H9 (cell line): Measurements from ENCODE around the gene GPRC5D. TPM values are rescaled to one million over a fixed set of nuclear protein-coding genes. Genes with fewer than 3 reads are reported as not detected.

Experiments used
- DNase-seq: peaks from one replicate; pipeline ENCODE4 v3.0.0-alpha.2; 2017
- H2AFZ ChIP-seq: one replicate; pipeline ENCODE4 v1.6.1; 2013; ENCODE audit warnings: mild to moderate bottlenecking, low read length, control low read depth, moderate library complexity
- H2AK5ac ChIP-seq: 2 replicates; pipeline ENCODE4 v1.6.1; 2013; ENCODE audit warnings: low read length, control low read depth, mixed read lengths; ENCODE audit not compliant: insufficient read length
- H2BK120ac ChIP-seq: one replicate; pipeline ENCODE4 v1.6.1; 2013; ENCODE audit warnings: low read depth, mild to moderate bottlenecking, low read length, control low read depth, inconsistent platforms; ENCODE audit not compliant: poor library complexity, severe bottlenecking
- H2BK12ac ChIP-seq: 2 replicates; pipeline ENCODE4 v1.6.1; 2013; ENCODE audit warnings: low read length, control low read depth, mixed read lengths, low read depth; ENCODE audit not compliant: insufficient read length
- H2BK15ac ChIP-seq: 2 replicates; pipeline ENCODE4 v1.6.1; 2013; ENCODE audit warnings: low read depth, low read length, control low read depth
- H2BK20ac ChIP-seq: one replicate; pipeline ENCODE4 v1.6.1; 2013; ENCODE audit warnings: low read depth, mild to moderate bottlenecking, low read length, control low read depth, inconsistent platforms; ENCODE audit not compliant: poor library complexity, severe bottlenecking
- H2BK5ac ChIP-seq: 2 replicates; pipeline ENCODE4 v1.6.1; 2013; ENCODE audit warnings: low read length, control low read depth, mixed read lengths; ENCODE audit not compliant: insufficient read length
- H3K14ac ChIP-seq: 2 replicates; pipeline ENCODE4 v1.6.1; 2013; ENCODE audit warnings: low read length, control low read depth; ENCODE audit not compliant: insufficient read depth
- H3K18ac ChIP-seq: 2 replicates; pipeline ENCODE4 v1.6.1; 2013; ENCODE audit warnings: low read depth, mild to moderate bottlenecking, mixed read lengths, low read length, control low read depth; ENCODE audit not compliant: insufficient read length
- H3K23ac ChIP-seq: 2 replicates; pipeline ENCODE4 v1.6.1; 2013; ENCODE audit warnings: low read length, control low read depth, mixed read lengths, low read depth; ENCODE audit not compliant: insufficient read length
- H3K23me2 ChIP-seq: 2 replicates; pipeline ENCODE4 v1.6.1; 2013; ENCODE audit warnings: low read depth, mild to moderate bottlenecking, mixed read lengths, low read length, control low read depth; ENCODE audit not compliant: insufficient read length, poor library complexity, severe bottlenecking
- H3K27ac ChIP-seq: 2 replicates; pipeline ENCODE4 v1.5.1; 2013; ENCODE audit warnings: low read length, control low read depth, mixed read lengths, low read depth; ENCODE audit not compliant: insufficient read length
- H3K27me3 ChIP-seq: 2 replicates; pipeline ENCODE4 v1.6.1; 2013; ENCODE audit warnings: low read length, control low read depth, inconsistent platforms; ENCODE audit not compliant: insufficient read depth
- H3K4ac ChIP-seq: 2 replicates; pipeline ENCODE4 v1.6.1; 2013; ENCODE audit warnings: low read depth, mild to moderate bottlenecking, control low read depth, inconsistent platforms, low read length, moderate library complexity
- H3K4me1 ChIP-seq: 2 replicates; pipeline ENCODE4 v1.6.1; 2013; ENCODE audit warnings: low read length, control low read depth, inconsistent platforms; ENCODE audit not compliant: insufficient read depth
- H3K4me2 ChIP-seq: 2 replicates; pipeline ENCODE4 v1.6.1; 2013; ENCODE audit warnings: low read length, control low read depth, mixed read lengths; ENCODE audit not compliant: insufficient read length, insufficient read depth
- H3K56ac ChIP-seq: 2 replicates; pipeline ENCODE4 v1.6.1; 2013; ENCODE audit warnings: low read depth, mild to moderate bottlenecking, mixed read lengths, low read length, control low read depth; ENCODE audit not compliant: insufficient read length
- H3K79me1 ChIP-seq: 2 replicates; pipeline ENCODE4 v1.6.1; 2013; ENCODE audit warnings: low read depth, mild to moderate bottlenecking, moderate library complexity, low read length, control low read depth, inconsistent platforms; ENCODE audit not compliant: insufficient read depth, poor library complexity, severe bottlenecking
- H3K79me2 ChIP-seq: 2 replicates; pipeline ENCODE4 v1.6.1; 2013; ENCODE audit warnings: low read length, control low read depth, inconsistent platforms; ENCODE audit not compliant: insufficient read depth
- H3K9ac ChIP-seq: 2 replicates; pipeline ENCODE4 v1.6.1; 2013; ENCODE audit warnings: low read length, control low read depth, mixed read lengths; ENCODE audit not compliant: insufficient read length; ENCODE audit errors: extremely low read depth
- H3K9me3 ChIP-seq: one replicate; pipeline ENCODE4 v1.6.1; 2013; ENCODE audit warnings: low read depth, low read length, inconsistent platforms; ENCODE audit not compliant: control insufficient read depth
- H3T11ph ChIP-seq: one replicate; pipeline ENCODE4 v1.6.1; 2013; ENCODE audit warnings: mild to moderate bottlenecking, low read length, control low read depth, inconsistent platforms
- H4K20me1 ChIP-seq: one replicate; pipeline ENCODE4 v1.6.1; 2013; ENCODE audit not compliant: control insufficient read depth, insufficient read length, insufficient read depth
- H4K5ac ChIP-seq: 2 replicates; pipeline ENCODE4 v1.6.1; 2013; ENCODE audit warnings: low read depth, mild to moderate bottlenecking, mixed read lengths, low read length, control low read depth; ENCODE audit not compliant: insufficient read length
- H4K8ac ChIP-seq: replicated peaks from 2 replicates; pipeline ENCODE4 v1.6.1; 2013; ENCODE audit warnings: low read length, control low read depth, mixed read lengths, low read depth; ENCODE audit not compliant: insufficient read length
- H4K91ac ChIP-seq: 2 replicates; pipeline ENCODE4 v1.6.1; 2013; ENCODE audit warnings: low read depth, mild to moderate bottlenecking, moderate library complexity, mixed read lengths, low read length, control low read depth; ENCODE audit not compliant: insufficient read length
- H3K27ac Mint-ChIP-seq, 3 experiments: 2 replicates in 2 of 3; 3 replicates in 1 of 3; pipeline ENCODE4 v1.8.0; 2020 to 2021; ENCODE audit warnings: mixed read lengths in 3 of 3, mild to moderate bottlenecking in 1 of 3, moderate library complexity in 1 of 3
- H3K27me3 Mint-ChIP-seq: 2 replicates; pipeline ENCODE4 v1.8.0; 2021; ENCODE audit warnings: low read depth, mild to moderate bottlenecking, moderate library complexity, mixed read lengths
- H3K36me3 Mint-ChIP-seq, 3 experiments: 2 replicates in 2 of 3; 3 replicates in 1 of 3; pipeline ENCODE4 v1.8.0; 2020 to 2021; ENCODE audit warnings: low read depth in 3 of 3, mixed read lengths in 3 of 3; ENCODE audit not compliant: insufficient read depth in 1 of 3
- H3K4me1 Mint-ChIP-seq, 2 experiments: 2 replicates each; pipeline ENCODE4 v1.8.0; 2020; ENCODE audit warnings: mixed read lengths in 2 of 2
- H3K4me3 Mint-ChIP-seq, 2 experiments: 2 replicates in 1 of 2; 3 replicates in 1 of 2; pipeline ENCODE4 v1.8.0; 2020 to 2021; ENCODE audit warnings: mild to moderate bottlenecking in 2 of 2, mixed read lengths in 2 of 2, moderate library complexity in 1 of 2
- H3K9me3 Mint-ChIP-seq, 2 experiments: 2 replicates in 1 of 2; 3 replicates in 1 of 2; pipeline ENCODE4 v1.8.0; 2020; ENCODE audit warnings: mild to moderate bottlenecking in 2 of 2, mixed read lengths in 2 of 2, moderate library complexity in 1 of 2
- CTCF ChIP-seq: fragments of 200-600 bp; sonication (generic); conservative IDR thresholded peaks from 3 replicates; pipeline ENCODE4 v1.8.0; 2021; ENCODE audit warnings: antibody characterized with exemption, mild to moderate bottlenecking
- WGBS: extraction: QIAGEN DNeasy Blood & Tissue Kit; methylation state at CpG from one replicate; pipeline ENCODE4 v1.1.7; 2013; ENCODE audit warnings: missing lambda C conversion rate, low lambda C conversion rate, mixed read lengths; ENCODE audit not compliant: insufficient read length; ENCODE audit errors: extremely low coverage; 5-methylcytosine and 5-hydroxymethylcytosine counted together
- total RNA-seq: library from RNA; stranded (reverse); gene quantifications from 2 replicates; pipeline ENCODE4 v1.2.1, GENCODE V29; 2021

GPRC5D gene
- total RNA-seq, 1 experiment from 2014 or later, result not detected

- Histone ChIP-seq H2AK5ac (no peak overlapping the region), H4K8ac (no peak overlapping the region), H4K5ac (no peak overlapping the region), H2BK15ac (no peak overlapping the region), H3K27me3 (no peaks in the 10 kb centered on the region), H2BK12ac (no peak overlapping the region), H3T11ph (no peak overlapping the region), H3K79me1 (no peaks in the 10 kb centered on the region), H4K20me1 (no peaks in the 10 kb centered on the region), H3K18ac (no peak overlapping the region), H3K27ac (no peak overlapping the region), H3K9ac (no peak overlapping the region), H3K14ac (no peak overlapping the region), H2BK5ac (no peak overlapping the region), H3K56ac (no peak overlapping the region), H2AFZ (no peak overlapping the region), H3K4me2 (no peak overlapping the region), H3K4ac (no peak overlapping the region), H2BK120ac (no peak overlapping the region), H3K79me2 (no peaks in the 10 kb centered on the region), H3K9me3 (no peaks in the 10 kb centered on the region), H3K23ac (no peak overlapping the region), H4K91ac (no peak overlapping the region), H3K23me2 (no peaks in the 10 kb centered on the region), H2BK20ac (no peak overlapping the region), H3K4me1 (no peaks in the 10 kb centered on the region)
- TF ChIP-seq CTCF, result no peak
- no peak overlapping the region for H3K4me3 Mint-ChIP-seq
- H3K27ac Mint-ChIP-seq, result peak overlapping the region in 1 of 3 experiments; percentile 15; a peak in 2 of 7 replicates
- peaks cover 2 to 8% of the 10 kb centered on the region in 2 experiments; a peak in 2 of 4 replicates for H3K4me1 Mint-ChIP-seq
- H3K27me3 Mint-ChIP-seq, result no peaks in the 10 kb centered on the region
- H3K36me3 Mint-ChIP-seq, result peaks cover 0 to 10% (median 6%) of the 10 kb centered on the region in 3 experiments; a peak in 3 of 7 replicates
- no CpG with 5 or more reads among the region's 8 CpGs for WGBS
- no peak for DNase-seq
- H3K9me3 Mint-ChIP-seq, result peaks cover 0 to 2% of the 10 kb centered on the region in 2 experiments; a peak in 1 of 5 replicates
Measured at GRCh38 chr12:12934556-12934955, 17.4 kb downstream of the GPRC5D start.
